Astrocyte (in vitro differentiated cells and primary cell): ENCODE measurements around the gene GIPC1. TPM values are rescaled to one million over a fixed set of nuclear protein-coding genes. Genes with fewer than 3 reads are reported as not detected.
"Not testable (repeated sequence)": the region's sequence is repeated elsewhere in the genome, so short reads cannot be mapped to it uniquely, and the experiment has no call there.

Source experiments
- DNase-seq: peaks from one replicate; pipeline ENCODE4 v3.0.0-alpha.2; 2010; ENCODE audit warnings: low read depth
- FAIRE-seq: peaks from 2 replicates; lab custom pipeline; 2011; peaks lifted over from hg19 to GRCh38; lab: Jason Lieb, UNC
- H2AFZ ChIP-seq: 2 replicates; pipeline ENCODE4 v1.6.0; 2012; ENCODE audit warnings: low read depth, low read length, inconsistent platforms
- H3K27ac ChIP-seq: 2 replicates; pipeline ENCODE4 v1.5.1; 2011; ENCODE audit warnings: low read depth, low read length, inconsistent platforms
- H3K27me3 ChIP-seq: 2 replicates; pipeline ENCODE4 v1.6.0; 2011; ENCODE audit warnings: low read length, inconsistent platforms; ENCODE audit not compliant: insufficient read depth
- H3K36me3 ChIP-seq: 2 replicates; pipeline ENCODE4 v1.5.1; 2011; ENCODE audit warnings: low read length, inconsistent platforms; ENCODE audit not compliant: insufficient read depth
- H3K4me1 ChIP-seq: 2 replicates; pipeline ENCODE4 v1.5.1; 2011; ENCODE audit warnings: low read length, inconsistent platforms; ENCODE audit not compliant: insufficient read depth
- H3K4me2 ChIP-seq: 2 replicates; pipeline ENCODE4 v1.6.0; 2012; ENCODE audit warnings: low read length, inconsistent platforms
- H3K4me3 ChIP-seq: 2 replicates; pipeline ENCODE4 v1.5.1; 2011; ENCODE audit warnings: low read depth, mild to moderate bottlenecking, low read length, inconsistent platforms; ENCODE audit not compliant: insufficient read depth
- H3K79me2 ChIP-seq: 2 replicates; pipeline ENCODE4 v1.6.0; 2012; ENCODE audit warnings: mild to moderate bottlenecking, low read length, inconsistent platforms; ENCODE audit not compliant: insufficient read depth
- H3K9ac ChIP-seq: 2 replicates; pipeline ENCODE4 v1.6.0; 2012; ENCODE audit warnings: mild to moderate bottlenecking, low read length, inconsistent platforms
- H3K9me3 ChIP-seq: 2 replicates; pipeline ENCODE4 v1.5.1; 2012; ENCODE audit warnings: low read depth, mild to moderate bottlenecking, low read length, inconsistent platforms; ENCODE audit not compliant: insufficient read depth
- H4K20me1 ChIP-seq: 2 replicates; pipeline ENCODE4 v1.6.0; 2012; ENCODE audit warnings: low read length, inconsistent platforms; ENCODE audit not compliant: insufficient read depth
- H3K27ac Mint-ChIP-seq: one replicate; pipeline ENCODE4 v1.8.0; 2021; ENCODE audit warnings: mild to moderate bottlenecking, mixed read lengths; ENCODE audit not compliant: unreplicated experiment
- H3K27me3 Mint-ChIP-seq: one replicate; pipeline ENCODE4 v1.8.0; 2021; ENCODE audit warnings: low read depth, mixed read lengths; ENCODE audit not compliant: unreplicated experiment
- H3K36me3 Mint-ChIP-seq: one replicate; pipeline ENCODE4 v1.8.0; 2021; ENCODE audit warnings: low read depth, mixed read lengths; ENCODE audit not compliant: unreplicated experiment
- H3K4me1 Mint-ChIP-seq: one replicate; pipeline ENCODE4 v1.8.0; 2021; ENCODE audit warnings: low read depth, mixed read lengths; ENCODE audit not compliant: unreplicated experiment
- H3K4me3 Mint-ChIP-seq: one replicate; pipeline ENCODE4 v1.8.0; 2021; ENCODE audit warnings: mild to moderate bottlenecking, moderate library complexity, mixed read lengths; ENCODE audit not compliant: unreplicated experiment
- H3K9me3 Mint-ChIP-seq: one replicate; pipeline ENCODE4 v1.8.0; 2021; ENCODE audit warnings: mild to moderate bottlenecking, mixed read lengths; ENCODE audit not compliant: unreplicated experiment
- EZH2 ChIP-seq: IDR thresholded peaks from 2 replicates; pipeline ENCODE4 v1.6.1; 2012; ENCODE audit warnings: mild to moderate bottlenecking, low read length, inconsistent platforms; ENCODE audit not compliant: insufficient read depth
- total RNA-seq: library from RNA; stranded (reverse); gene quantifications from 2 replicates; pipeline ENCODE4 v1.2.1, GENCODE V29; 2021
- TF ChIP-seq, protein P1 (sequence below): IDR thresholded peaks from 2 replicates; pipeline ENCODE4 v1.5.1; 2011; ENCODE audit warnings: low read depth, mild to moderate bottlenecking, inconsistent platforms, low read length, moderate library complexity; ENCODE audit not compliant: insufficient read depth

GIPC1 gene
- total RNA-seq, 1 donor from 2014 or later = 169 TPM

DNA sequence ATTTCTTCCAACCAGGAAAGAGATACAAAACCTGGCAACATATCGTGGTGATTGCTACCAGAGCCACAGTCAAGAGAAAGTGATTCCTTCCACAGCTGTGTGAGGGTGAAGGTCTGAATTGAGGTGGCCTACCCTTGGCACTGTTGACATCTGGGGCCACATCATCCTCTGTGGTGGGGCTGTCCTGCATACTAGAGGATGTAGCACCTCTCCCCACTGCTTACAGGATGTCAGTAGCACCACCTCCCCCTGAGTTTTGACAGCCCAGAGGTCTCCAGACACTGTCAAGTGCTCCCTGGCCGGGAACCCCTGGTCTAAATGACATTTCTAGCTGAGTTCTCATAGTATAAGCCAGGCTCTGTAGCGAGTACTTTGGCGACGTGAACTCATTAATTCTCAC, 36.2 kb downstream of the GIPC1 start:
- no peaks in the 10 kb centered on the region for H3K36me3 ChIP-seq
- no peak overlapping the region for H3K4me3 Mint-ChIP-seq
- no peaks in the 10 kb centered on the region for H3K27me3 ChIP-seq
- no peak overlapping the region for H3K27ac ChIP-seq
- H3K4me1 ChIP-seq = no peaks in the 10 kb centered on the region
- no peaks in the 10 kb centered on the region for H3K79me2 ChIP-seq
- no peaks in the 10 kb centered on the region for H3K9me3 ChIP-seq
- no peak overlapping the region for H3K9ac ChIP-seq
- no peaks in the 10 kb centered on the region for H3K9me3 Mint-ChIP-seq
- peaks cover 9% of the 10 kb centered on the region for H3K36me3 Mint-ChIP-seq
- no peak overlapping the region for H3K27ac Mint-ChIP-seq
- no peaks in the 10 kb centered on the region for H3K27me3 Mint-ChIP-seq
- H3K4me2 ChIP-seq = no peak overlapping the region
- H3K4me1 Mint-ChIP-seq = no peaks in the 10 kb centered on the region
- TF ChIP-seq EZH2 = no peak
- TF ChIP-seq, protein P1, sequence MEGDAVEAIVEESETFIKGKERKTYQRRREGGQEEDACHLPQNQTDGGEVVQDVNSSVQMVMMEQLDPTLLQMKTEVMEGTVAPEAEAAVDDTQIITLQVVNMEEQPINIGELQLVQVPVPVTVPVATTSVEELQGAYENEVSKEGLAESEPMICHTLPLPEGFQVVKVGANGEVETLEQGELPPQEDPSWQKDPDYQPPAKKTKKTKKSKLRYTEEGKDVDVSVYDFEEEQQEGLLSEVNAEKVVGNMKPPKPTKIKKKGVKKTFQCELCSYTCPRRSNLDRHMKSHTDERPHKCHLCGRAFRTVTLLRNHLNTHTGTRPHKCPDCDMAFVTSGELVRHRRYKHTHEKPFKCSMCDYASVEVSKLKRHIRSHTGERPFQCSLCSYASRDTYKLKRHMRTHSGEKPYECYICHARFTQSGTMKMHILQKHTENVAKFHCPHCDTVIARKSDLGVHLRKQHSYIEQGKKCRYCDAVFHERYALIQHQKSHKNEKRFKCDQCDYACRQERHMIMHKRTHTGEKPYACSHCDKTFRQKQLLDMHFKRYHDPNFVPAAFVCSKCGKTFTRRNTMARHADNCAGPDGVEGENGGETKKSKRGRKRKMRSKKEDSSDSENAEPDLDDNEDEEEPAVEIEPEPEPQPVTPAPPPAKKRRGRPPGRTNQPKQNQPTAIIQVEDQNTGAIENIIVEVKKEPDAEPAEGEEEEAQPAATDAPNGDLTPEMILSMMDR = no peak
- no peak overlapping the region for H2AFZ ChIP-seq
- no peaks in the 10 kb centered on the region for H4K20me1 ChIP-seq
- no peak overlapping the region for H3K4me3 ChIP-seq
- no peak for DNase-seq
- no peak for FAIRE-seq

DNA sequence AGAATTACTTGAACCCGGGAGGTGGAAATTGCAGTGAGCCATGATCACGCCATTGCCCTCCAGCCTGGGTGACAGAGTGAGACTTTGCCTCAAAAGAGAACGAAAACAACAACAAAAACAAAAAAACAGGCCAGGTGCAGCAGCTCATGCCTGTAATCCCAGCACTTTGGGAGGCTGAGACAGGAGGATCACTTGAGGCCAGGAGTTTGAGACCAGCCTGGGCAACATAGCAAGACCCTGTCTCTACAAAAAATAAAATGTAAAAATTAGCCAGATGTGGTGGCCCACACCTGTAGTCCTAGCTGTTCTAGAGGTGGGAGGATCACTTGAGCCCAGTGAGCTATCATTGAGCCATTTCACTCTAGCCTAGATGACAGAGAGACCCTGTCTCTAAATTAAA, 43.6 kb downstream of the GIPC1 start:
- not testable (repeated sequence) for H3K79me2 ChIP-seq, H3K27ac ChIP-seq, H3K27ac Mint-ChIP-seq, H3K9ac ChIP-seq, FAIRE-seq, H3K4me2 ChIP-seq, H3K4me1 Mint-ChIP-seq, H3K4me3 Mint-ChIP-seq, H4K20me1 ChIP-seq, DNase-seq, H3K27me3 Mint-ChIP-seq, H3K9me3 Mint-ChIP-seq, H3K27me3 ChIP-seq, H2AFZ ChIP-seq, H3K9me3 ChIP-seq, H3K4me3 ChIP-seq, H3K36me3 ChIP-seq, H3K4me1 ChIP-seq
- peaks cover 28% of the 10 kb centered on the region for H3K36me3 Mint-ChIP-seq

DNA sequence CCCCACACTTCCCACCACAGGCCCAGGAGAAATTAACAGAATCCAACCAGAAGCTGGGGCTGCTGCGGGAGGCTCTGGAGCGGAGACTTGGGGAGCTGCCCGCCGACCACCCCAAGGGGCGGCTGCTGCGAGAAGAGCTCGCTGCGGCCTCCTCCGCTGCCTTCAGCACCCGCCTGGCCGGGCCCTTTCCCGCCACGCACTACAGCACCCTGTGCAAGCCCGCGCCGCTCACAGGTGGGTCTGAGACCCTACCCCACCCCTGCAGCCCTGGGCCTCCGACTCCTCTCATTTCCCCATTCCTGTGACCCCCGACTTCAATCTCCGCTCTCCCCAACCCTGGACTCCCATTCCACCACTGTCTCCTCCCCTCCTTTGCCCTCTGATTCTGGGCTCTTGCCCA, 45.1 kb downstream of the GIPC1 start:
- Mint-ChIP-seq H3K4me3 (no peak overlapping the region), H3K27ac (no peak overlapping the region), H3K27me3 (no peaks in the 10 kb centered on the region), H3K9me3 (no peaks in the 10 kb centered on the region), H3K36me3 (peaks cover 36% of the 10 kb centered on the region), H3K4me1 (no peaks in the 10 kb centered on the region)
- no peaks in the 10 kb centered on the region for H3K4me1 ChIP-seq
- H3K27me3 ChIP-seq = no peaks in the 10 kb centered on the region
- H3K36me3 ChIP-seq = peaks cover 6% of the 10 kb centered on the region
- H3K79me2 ChIP-seq = no peaks in the 10 kb centered on the region
- no peak overlapping the region for H3K4me2 ChIP-seq
- no peak overlapping the region for H3K27ac ChIP-seq
- FAIRE-seq (no peak), DNase-seq (no peak)
- H4K20me1 ChIP-seq = peaks cover 4% of the 10 kb centered on the region
- no peak overlapping the region for H2AFZ ChIP-seq
- H3K9ac ChIP-seq = no peak overlapping the region
- H3K9me3 ChIP-seq = no peaks in the 10 kb centered on the region
- no peak overlapping the region for H3K4me3 ChIP-seq
- no peak for TF ChIP-seq EZH2
- TF ChIP-seq, protein P1 = no peak
